ENCODE measurements around the gene CDK6. TPM values are rescaled to one million over a fixed set of nuclear protein-coding genes. Genes with fewer than 3 reads are reported as not detected.

CDK6 gene
- total RNA-seq, 4 donors from 2014 or later, result 1.2 to 6.9 (median 2.6) TPM

DNA sequence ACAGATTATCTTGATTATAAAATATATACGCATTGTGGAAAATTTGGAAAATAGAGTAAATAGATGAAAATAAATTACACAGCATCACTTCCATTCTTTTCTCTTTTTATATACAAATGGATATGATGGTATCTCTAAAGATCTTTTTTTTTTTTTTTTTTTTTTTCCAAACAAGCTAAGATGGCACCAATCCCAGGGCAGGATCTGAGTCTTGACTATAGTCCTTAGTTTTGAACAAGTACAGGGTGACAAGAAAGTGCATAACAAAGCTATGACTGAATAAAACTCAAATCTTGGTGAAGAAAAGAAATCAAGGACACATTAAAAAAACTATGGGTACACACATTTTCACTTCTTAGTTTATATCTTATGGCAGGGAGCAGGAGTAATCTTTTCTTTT, 203.6 kb downstream of the CDK6 start:
- Histone ChIP-seq H3K36me3 (no peaks in the 10 kb centered on the region), H3K4me3 (no peak overlapping the region), H3K9me3 (no peaks in the 10 kb centered on the region), H3K27ac (peak overlapping the region; percentile 61 to 77 (median 72)), H3K27me3 (no peaks in the 10 kb centered on the region), H3K4me1 (peaks cover 25 to 27% of the 10 kb centered on the region in 2 donors)
- TF ChIP-seq POLR2A (IDR thresholded peaks at IDR 0.05), result no peak
- TF ChIP-seq, protein P1, sequence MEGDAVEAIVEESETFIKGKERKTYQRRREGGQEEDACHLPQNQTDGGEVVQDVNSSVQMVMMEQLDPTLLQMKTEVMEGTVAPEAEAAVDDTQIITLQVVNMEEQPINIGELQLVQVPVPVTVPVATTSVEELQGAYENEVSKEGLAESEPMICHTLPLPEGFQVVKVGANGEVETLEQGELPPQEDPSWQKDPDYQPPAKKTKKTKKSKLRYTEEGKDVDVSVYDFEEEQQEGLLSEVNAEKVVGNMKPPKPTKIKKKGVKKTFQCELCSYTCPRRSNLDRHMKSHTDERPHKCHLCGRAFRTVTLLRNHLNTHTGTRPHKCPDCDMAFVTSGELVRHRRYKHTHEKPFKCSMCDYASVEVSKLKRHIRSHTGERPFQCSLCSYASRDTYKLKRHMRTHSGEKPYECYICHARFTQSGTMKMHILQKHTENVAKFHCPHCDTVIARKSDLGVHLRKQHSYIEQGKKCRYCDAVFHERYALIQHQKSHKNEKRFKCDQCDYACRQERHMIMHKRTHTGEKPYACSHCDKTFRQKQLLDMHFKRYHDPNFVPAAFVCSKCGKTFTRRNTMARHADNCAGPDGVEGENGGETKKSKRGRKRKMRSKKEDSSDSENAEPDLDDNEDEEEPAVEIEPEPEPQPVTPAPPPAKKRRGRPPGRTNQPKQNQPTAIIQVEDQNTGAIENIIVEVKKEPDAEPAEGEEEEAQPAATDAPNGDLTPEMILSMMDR (IDR thresholded peaks at IDR 0.05 in 4 of 5, conservative IDR thresholded peaks at IDR 0.05 in 1 of 5), result no peak
- in situ Hi-C loops (cut with MboI; ENCODE audit: low sequenced_read_pairs in 4 of 4), result no loop called here
- intact Hi-C loops (cut with DNase I; ENCODE audit: low total_unique reads), result loop anchor here (5.0 kb wide), 1 partner anchor 65 kb away; no protein-coding TSS in a partner anchor
- DNase-seq, result no peak
- no peak for ATAC-seq

- in situ Hi-C loops (cut with MboI; ENCODE audit: low sequenced_read_pairs in 4 of 4), result no loop called here
- no peaks in the 10 kb centered on the region for H3K9me3 ChIP-seq
- H3K4me1 ChIP-seq, result peaks cover 25 to 27% of the 10 kb centered on the region in 2 donors
- no peak for TF ChIP-seq POLR2A (IDR thresholded peaks at IDR 0.05)
- TF ChIP-seq, protein P1 (IDR thresholded peaks at IDR 0.05 in 4 of 5, conservative IDR thresholded peaks at IDR 0.05 in 1 of 5), result no peak
- ATAC-seq (no peak), DNase-seq (no peak)
- intact Hi-C loops (cut with DNase I; ENCODE audit: low total_unique reads), result loop anchor here (5.0 kb wide), 1 partner anchor 65 kb away; no protein-coding TSS in a partner anchor
- H3K27me3 ChIP-seq, result no peaks in the 10 kb centered on the region
- H3K27ac ChIP-seq, result peak overlapping the region in 3 of 4 donors; percentile 72 to 77 (median 73)
- no peaks in the 10 kb centered on the region for H3K36me3 ChIP-seq
- H3K4me3 ChIP-seq, result no peak overlapping the region
Observed at GRCh38 chr7:92631850-92632487, 204.4 kb downstream of the CDK6 start.

GRCh38 chr7:92631067-92631849, 205.1 kb downstream of the CDK6 start:
- Histone ChIP-seq H3K27me3 (no peaks in the 10 kb centered on the region), H3K27ac (no peak overlapping the region), H3K9me3 (no peaks in the 10 kb centered on the region), H3K36me3 (no peaks in the 10 kb centered on the region), H3K4me3 (no peak overlapping the region), H3K4me1 (peaks cover 25 to 27% of the 10 kb centered on the region in 2 donors)
- TF ChIP-seq POLR2A (IDR thresholded peaks at IDR 0.05), result no peak
- TF ChIP-seq, protein P1 (IDR thresholded peaks at IDR 0.05 in 4 of 5, conservative IDR thresholded peaks at IDR 0.05 in 1 of 5), result no peak
- DNase-seq (no peak), ATAC-seq (no peak)
- in situ Hi-C loops (cut with MboI; ENCODE audit: low sequenced_read_pairs in 4 of 4) (no loop called here), intact Hi-C loops (cut with DNase I; ENCODE audit: low total_unique reads) (loop anchor here (5.0 kb wide), 1 partner anchor 66 kb away; no protein-coding TSS in a partner anchor)

- no peak for DNase-seq
- Histone ChIP-seq H3K9me3 (no peaks in the 10 kb centered on the region), H3K27me3 (no peaks in the 10 kb centered on the region), H3K4me1 (peaks cover 18 to 22% of the 10 kb centered on the region in 2 donors), H3K27ac (no peak overlapping the region), H3K36me3 (no peaks in the 10 kb centered on the region), H3K4me3 (no peak overlapping the region)
- ATAC-seq, result no peak
- intact Hi-C loops (cut with DNase I; ENCODE audit: low total_unique reads) (loop anchor here (5.0 kb wide), 1 partner anchor 68 kb away; no protein-coding TSS in a partner anchor), in situ Hi-C loops (cut with MboI; ENCODE audit: low sequenced_read_pairs in 4 of 4) (loop anchor here in 3 of 4 donors (5.0 to 10.0 kb wide), 3 partner anchors 203 to 425 kb away; partner anchors contain the start of gene CDK6 (in 1 of the 3))
- TF ChIP-seq POLR2A (IDR thresholded peaks at IDR 0.05), result no peak
- TF ChIP-seq, protein P1 (IDR thresholded peaks at IDR 0.05 in 4 of 5, conservative IDR thresholded peaks at IDR 0.05 in 1 of 5), result no peak
Observed at GRCh38 chr7:92629779-92630178, 206.6 kb downstream of the CDK6 start.
